Effector memory CD4-positive, alpha-beta T cell (primary cell): ENCODE measurements around the gene DGCR2.
"Not testable (repeated sequence)": the region's sequence is repeated elsewhere in the genome, so short reads cannot be mapped to it uniquely, and the experiment has no call there.

Source experiments
- DNase-seq, 3 donors: peaks; one replicate each; pipeline ENCODE4 v3.0.0-alpha.2; 2020
- H3K27ac ChIP-seq: 2 replicates; pipeline ENCODE4 v1.7.0; 2013; ENCODE audit warnings: mild to moderate bottlenecking, low read length, moderate library complexity; ENCODE audit not compliant: insufficient read depth, poor library complexity, severe bottlenecking
- H3K27me3 ChIP-seq: replicated peaks from 2 replicates; pipeline ENCODE4 v1.7.0; 2013; ENCODE audit warnings: mild to moderate bottlenecking, low read length; ENCODE audit not compliant: insufficient read depth, control insufficient read depth, poor library complexity, severe bottlenecking
- H3K36me3 ChIP-seq: 2 replicates; pipeline ENCODE4 v1.7.0; 2013; ENCODE audit warnings: mild to moderate bottlenecking, low read length, moderate library complexity; ENCODE audit not compliant: control insufficient read depth, insufficient read depth
- H3K4me1 ChIP-seq: 2 replicates; pipeline ENCODE4 v1.7.0; 2013; ENCODE audit warnings: low read length, mild to moderate bottlenecking; ENCODE audit not compliant: control insufficient read depth, insufficient read depth, poor library complexity, severe bottlenecking
- H3K4me3 ChIP-seq: 2 replicates; pipeline ENCODE4 v1.7.0; 2013; ENCODE audit warnings: low read length, low read depth, mild to moderate bottlenecking; ENCODE audit not compliant: insufficient read depth, poor library complexity, severe bottlenecking
- H3K9me3 ChIP-seq: 2 replicates; pipeline ENCODE4 v1.7.0; 2013; ENCODE audit warnings: mild to moderate bottlenecking, low read length, moderate library complexity; ENCODE audit not compliant: control insufficient read depth

Gene DGCR2

GRCh38 chr22:19084586-19084985 lies 37.6 kb downstream of the DGCR2 start:
- not testable (repeated sequence) for H3K27me3 ChIP-seq, H3K9me3 ChIP-seq, H3K27ac ChIP-seq, H3K4me1 ChIP-seq, DNase-seq, H3K4me3 ChIP-seq
- peaks cover 31% of the 10 kb centered on the region for H3K36me3 ChIP-seq

GRCh38 chr22:19084126-19084525 lies 38.1 kb downstream of the DGCR2 start:
- peaks cover 30% of the 10 kb centered on the region for H3K36me3 ChIP-seq
- not testable (repeated sequence) for H3K4me1 ChIP-seq

DNA sequence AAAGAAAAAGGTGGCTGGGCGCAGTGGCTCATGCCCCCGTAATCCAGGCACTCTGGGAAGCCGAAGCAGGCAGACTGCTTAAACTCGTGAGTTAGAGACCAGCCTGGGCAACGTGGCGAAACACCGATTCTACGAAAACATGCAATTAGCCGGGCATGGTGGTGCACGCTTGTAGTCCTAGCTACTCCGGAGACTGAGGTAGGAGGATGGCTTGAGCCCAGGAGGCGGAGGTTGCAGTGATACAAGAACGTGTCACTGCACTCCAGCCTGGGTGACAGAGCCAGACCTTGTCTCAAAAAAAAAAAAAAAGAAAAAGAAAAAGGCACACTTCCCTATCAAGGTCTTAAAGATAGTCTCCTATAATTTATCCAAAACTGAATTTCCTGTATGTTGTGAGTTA lies 39.4 kb downstream of the DGCR2 start:
- Histone ChIP-seq H3K27ac (no peak overlapping the region), H3K9me3 (no peaks in the 10 kb centered on the region), H3K27me3 (no peaks in the 10 kb centered on the region), H3K4me3 (no peak overlapping the region), H3K4me1 (no peaks in the 10 kb centered on the region), H3K36me3 (peaks cover 21% of the 10 kb centered on the region)
- no peak for DNase-seq

More at GRCh38 chr22:19084126-19084525, 38.1 kb downstream of the DGCR2 start:
- not testable (repeated sequence) for DNase-seq, H3K27ac ChIP-seq, H3K9me3 ChIP-seq, H3K27me3 ChIP-seq, H3K4me3 ChIP-seq

DNA sequence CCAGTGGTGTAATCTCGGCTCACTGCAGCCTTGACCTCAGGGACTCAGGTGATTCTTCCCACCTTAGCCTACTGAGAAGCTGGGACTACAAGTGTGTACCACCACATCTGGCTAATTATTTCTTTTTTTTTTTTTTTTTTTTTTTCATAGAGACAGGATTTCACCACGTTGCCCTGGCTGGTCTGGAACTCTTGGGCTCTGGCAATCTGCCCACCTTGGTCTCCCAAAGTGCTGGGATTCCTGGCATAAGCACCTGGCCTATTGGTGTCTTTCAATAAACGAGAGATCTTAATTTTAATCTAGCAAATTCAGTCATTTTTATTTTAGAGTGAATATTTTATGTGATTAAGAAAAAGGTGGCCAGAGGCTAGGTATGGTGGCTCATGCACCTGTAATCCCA lies 40.1 kb downstream of the DGCR2 start:
- no peaks in the 10 kb centered on the region for H3K4me1 ChIP-seq
- H3K27me3 ChIP-seq = no peaks in the 10 kb centered on the region
- H3K36me3 ChIP-seq = peaks cover 21% of the 10 kb centered on the region
- H3K27ac ChIP-seq = no peak overlapping the region
- DNase-seq = no peak
- H3K9me3 ChIP-seq = no peaks in the 10 kb centered on the region
- no peak overlapping the region for H3K4me3 ChIP-seq

- Histone ChIP-seq H3K4me1 (no peaks in the 10 kb centered on the region), H3K36me3 (peaks cover 16% of the 10 kb centered on the region), H3K27ac (no peak overlapping the region), H3K9me3 (no peaks in the 10 kb centered on the region), H3K4me3 (no peak overlapping the region), H3K27me3 (no peaks in the 10 kb centered on the region)
- DNase-seq = no peak
Measured at GRCh38 chr22:19081351-19081750, 40.9 kb downstream of the DGCR2 start.

DNA sequence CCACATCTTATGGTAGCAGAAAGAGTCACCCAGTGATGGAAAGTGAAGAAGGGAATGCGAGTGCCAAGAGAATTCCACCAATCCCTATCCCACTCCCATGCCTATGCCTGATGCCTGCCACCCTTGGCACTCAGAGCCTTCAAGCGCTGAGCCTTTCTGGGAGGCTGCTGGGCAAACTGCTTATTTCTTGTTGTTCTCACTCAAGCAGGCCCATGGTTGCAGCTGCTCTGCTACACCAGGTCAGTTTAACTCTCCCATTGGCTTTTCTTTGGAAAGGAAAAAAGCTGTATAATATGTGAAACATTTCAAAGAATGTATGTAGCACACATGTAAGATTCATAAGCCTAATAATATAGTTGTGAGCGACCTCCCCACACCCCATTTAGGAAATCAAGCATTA lies 41.4 kb downstream of the DGCR2 start:
- no peak overlapping the region for H3K4me3 ChIP-seq

DNA sequence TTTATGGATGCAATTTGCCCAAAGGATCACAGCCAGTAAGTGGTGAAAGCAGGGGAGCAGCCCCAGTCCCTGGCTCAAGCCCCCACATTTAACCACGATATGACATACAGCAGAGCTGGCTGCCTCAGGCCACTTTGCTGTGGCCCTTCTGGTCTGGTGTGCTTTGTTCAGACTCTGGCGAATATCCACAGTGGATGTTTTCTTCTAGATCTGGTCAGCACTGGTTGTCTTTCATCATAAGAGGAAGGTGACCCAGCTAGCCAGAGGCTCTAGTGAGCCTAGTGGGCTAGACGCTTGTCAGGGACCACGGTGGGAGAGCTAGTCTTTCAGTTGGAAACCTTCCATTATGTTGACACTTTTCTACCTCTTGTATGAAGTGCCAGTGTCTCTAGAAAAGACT lies 42.5 kb downstream of the DGCR2 start:
- Histone ChIP-seq H3K36me3 (peaks cover 8% of the 10 kb centered on the region), H3K9me3 (no peaks in the 10 kb centered on the region), H3K4me1 (no peaks in the 10 kb centered on the region), H3K27me3 (no peaks in the 10 kb centered on the region), H3K27ac (no peak overlapping the region), H3K4me3 (no peak overlapping the region)
- no peak for DNase-seq

More for the DNA sequence above, 41.4 kb downstream of the DGCR2 start:
- DNase-seq = no peak
- Histone ChIP-seq H3K9me3 (no peaks in the 10 kb centered on the region), H3K27ac (no peak overlapping the region), H3K4me1 (no peaks in the 10 kb centered on the region), H3K27me3 (no peaks in the 10 kb centered on the region), H3K36me3 (peaks cover 16% of the 10 kb centered on the region)

GRCh38 chr22:19075404-19075803 lies 46.8 kb downstream of the DGCR2 start:
- H3K27me3 ChIP-seq = no peaks in the 10 kb centered on the region
- no peak for DNase-seq
- H3K27ac ChIP-seq = no peak overlapping the region
- peaks cover 13% of the 10 kb centered on the region for H3K36me3 ChIP-seq
- H3K4me1 ChIP-seq = no peaks in the 10 kb centered on the region
- no peaks in the 10 kb centered on the region for H3K9me3 ChIP-seq
- no peak overlapping the region for H3K4me3 ChIP-seq

- H3K27ac ChIP-seq, H3K4me3 ChIP-seq, H3K9me3 ChIP-seq, H3K27me3 ChIP-seq, DNase-seq, H3K4me1 ChIP-seq: not testable (repeated sequence)
- peaks cover 31% of the 10 kb centered on the region for H3K36me3 ChIP-seq
Measured at GRCh38 chr22:19072853-19073252, 49.4 kb downstream of the DGCR2 start.

GRCh38 chr22:19070397-19071169 lies 51.6 kb downstream of the DGCR2 start:
- H3K27me3 ChIP-seq = no peaks in the 10 kb centered on the region
- no peak overlapping the region for H3K4me3 ChIP-seq
- no peaks in the 10 kb centered on the region for H3K9me3 ChIP-seq
- H3K27ac ChIP-seq = no peak overlapping the region
- H3K36me3 ChIP-seq = peaks cover 50% of the 10 kb centered on the region
- H3K4me1 ChIP-seq = no peaks in the 10 kb centered on the region
- no peak for DNase-seq
